H9 (cell line): ENCODE data around the gene TBC1D4. TPM values are rescaled to one million over a fixed set of nuclear protein-coding genes. Genes with fewer than 3 reads are reported as not detected.
A peak's percentile ranks its signal among the peaks of the same experiment; 100 is the strongest.

Source experiments
- DNase-seq: peaks from one replicate; pipeline ENCODE4 v3.0.0-alpha.2; 2017
- H2AFZ ChIP-seq: one replicate; pipeline ENCODE4 v1.6.1; 2013; ENCODE audit warnings: mild to moderate bottlenecking, low read length, control low read depth, moderate library complexity
- H2AK5ac ChIP-seq: 2 replicates; pipeline ENCODE4 v1.6.1; 2013; ENCODE audit warnings: low read length, control low read depth, mixed read lengths; ENCODE audit not compliant: insufficient read length
- H2BK120ac ChIP-seq: one replicate; pipeline ENCODE4 v1.6.1; 2013; ENCODE audit warnings: low read depth, mild to moderate bottlenecking, low read length, control low read depth, inconsistent platforms; ENCODE audit not compliant: poor library complexity, severe bottlenecking
- H2BK12ac ChIP-seq: 2 replicates; pipeline ENCODE4 v1.6.1; 2013; ENCODE audit warnings: low read length, control low read depth, mixed read lengths, low read depth; ENCODE audit not compliant: insufficient read length
- H2BK15ac ChIP-seq: 2 replicates; pipeline ENCODE4 v1.6.1; 2013; ENCODE audit warnings: low read depth, low read length, control low read depth
- H2BK20ac ChIP-seq: one replicate; pipeline ENCODE4 v1.6.1; 2013; ENCODE audit warnings: low read depth, mild to moderate bottlenecking, low read length, control low read depth, inconsistent platforms; ENCODE audit not compliant: poor library complexity, severe bottlenecking
- H2BK5ac ChIP-seq: 2 replicates; pipeline ENCODE4 v1.6.1; 2013; ENCODE audit warnings: low read length, control low read depth, mixed read lengths; ENCODE audit not compliant: insufficient read length
- H3K14ac ChIP-seq: 2 replicates; pipeline ENCODE4 v1.6.1; 2013; ENCODE audit warnings: low read length, control low read depth; ENCODE audit not compliant: insufficient read depth
- H3K18ac ChIP-seq: 2 replicates; pipeline ENCODE4 v1.6.1; 2013; ENCODE audit warnings: low read depth, mild to moderate bottlenecking, mixed read lengths, low read length, control low read depth; ENCODE audit not compliant: insufficient read length
- H3K23ac ChIP-seq: 2 replicates; pipeline ENCODE4 v1.6.1; 2013; ENCODE audit warnings: low read length, control low read depth, mixed read lengths, low read depth; ENCODE audit not compliant: insufficient read length
- H3K23me2 ChIP-seq: 2 replicates; pipeline ENCODE4 v1.6.1; 2013; ENCODE audit warnings: low read depth, mild to moderate bottlenecking, mixed read lengths, low read length, control low read depth; ENCODE audit not compliant: insufficient read length, poor library complexity, severe bottlenecking
- H3K27ac ChIP-seq: 2 replicates; pipeline ENCODE4 v1.5.1; 2013; ENCODE audit warnings: low read length, control low read depth, mixed read lengths, low read depth; ENCODE audit not compliant: insufficient read length
- H3K27me3 ChIP-seq: 2 replicates; pipeline ENCODE4 v1.6.1; 2013; ENCODE audit warnings: low read length, control low read depth, inconsistent platforms; ENCODE audit not compliant: insufficient read depth
- H3K4ac ChIP-seq: 2 replicates; pipeline ENCODE4 v1.6.1; 2013; ENCODE audit warnings: low read depth, mild to moderate bottlenecking, control low read depth, inconsistent platforms, low read length, moderate library complexity
- H3K4me1 ChIP-seq: 2 replicates; pipeline ENCODE4 v1.6.1; 2013; ENCODE audit warnings: low read length, control low read depth, inconsistent platforms; ENCODE audit not compliant: insufficient read depth
- H3K4me2 ChIP-seq: 2 replicates; pipeline ENCODE4 v1.6.1; 2013; ENCODE audit warnings: low read length, control low read depth, mixed read lengths; ENCODE audit not compliant: insufficient read length, insufficient read depth
- H3K56ac ChIP-seq: 2 replicates; pipeline ENCODE4 v1.6.1; 2013; ENCODE audit warnings: low read depth, mild to moderate bottlenecking, mixed read lengths, low read length, control low read depth; ENCODE audit not compliant: insufficient read length
- H3K79me1 ChIP-seq: 2 replicates; pipeline ENCODE4 v1.6.1; 2013; ENCODE audit warnings: low read depth, mild to moderate bottlenecking, moderate library complexity, low read length, control low read depth, inconsistent platforms; ENCODE audit not compliant: insufficient read depth, poor library complexity, severe bottlenecking
- H3K79me2 ChIP-seq: 2 replicates; pipeline ENCODE4 v1.6.1; 2013; ENCODE audit warnings: low read length, control low read depth, inconsistent platforms; ENCODE audit not compliant: insufficient read depth
- H3K9ac ChIP-seq: 2 replicates; pipeline ENCODE4 v1.6.1; 2013; ENCODE audit warnings: low read length, control low read depth, mixed read lengths; ENCODE audit not compliant: insufficient read length; ENCODE audit errors: extremely low read depth
- H3K9me3 ChIP-seq: one replicate; pipeline ENCODE4 v1.6.1; 2013; ENCODE audit warnings: low read depth, low read length, inconsistent platforms; ENCODE audit not compliant: control insufficient read depth
- H3T11ph ChIP-seq: one replicate; pipeline ENCODE4 v1.6.1; 2013; ENCODE audit warnings: mild to moderate bottlenecking, low read length, control low read depth, inconsistent platforms
- H4K20me1 ChIP-seq: one replicate; pipeline ENCODE4 v1.6.1; 2013; ENCODE audit not compliant: control insufficient read depth, insufficient read length, insufficient read depth
- H4K5ac ChIP-seq: 2 replicates; pipeline ENCODE4 v1.6.1; 2013; ENCODE audit warnings: low read depth, mild to moderate bottlenecking, mixed read lengths, low read length, control low read depth; ENCODE audit not compliant: insufficient read length
- H4K8ac ChIP-seq: replicated peaks from 2 replicates; pipeline ENCODE4 v1.6.1; 2013; ENCODE audit warnings: low read length, control low read depth, mixed read lengths, low read depth; ENCODE audit not compliant: insufficient read length
- H4K91ac ChIP-seq: 2 replicates; pipeline ENCODE4 v1.6.1; 2013; ENCODE audit warnings: low read depth, mild to moderate bottlenecking, moderate library complexity, mixed read lengths, low read length, control low read depth; ENCODE audit not compliant: insufficient read length
- H3K27ac Mint-ChIP-seq, 3 experiments: 2 replicates in 2 of 3; 3 replicates in 1 of 3; pipeline ENCODE4 v1.8.0; 2020 to 2021; ENCODE audit warnings: mixed read lengths in 3 of 3, mild to moderate bottlenecking in 1 of 3, moderate library complexity in 1 of 3
- H3K27me3 Mint-ChIP-seq: 2 replicates; pipeline ENCODE4 v1.8.0; 2021; ENCODE audit warnings: low read depth, mild to moderate bottlenecking, moderate library complexity, mixed read lengths
- H3K36me3 Mint-ChIP-seq, 3 experiments: 2 replicates in 2 of 3; 3 replicates in 1 of 3; pipeline ENCODE4 v1.8.0; 2020 to 2021; ENCODE audit warnings: low read depth in 3 of 3, mixed read lengths in 3 of 3; ENCODE audit not compliant: insufficient read depth in 1 of 3
- H3K4me1 Mint-ChIP-seq, 2 experiments: 2 replicates each; pipeline ENCODE4 v1.8.0; 2020; ENCODE audit warnings: mixed read lengths in 2 of 2
- H3K4me3 Mint-ChIP-seq, 2 experiments: 2 replicates in 1 of 2; 3 replicates in 1 of 2; pipeline ENCODE4 v1.8.0; 2020 to 2021; ENCODE audit warnings: mild to moderate bottlenecking in 2 of 2, mixed read lengths in 2 of 2, moderate library complexity in 1 of 2
- H3K9me3 Mint-ChIP-seq, 2 experiments: 2 replicates in 1 of 2; 3 replicates in 1 of 2; pipeline ENCODE4 v1.8.0; 2020; ENCODE audit warnings: mild to moderate bottlenecking in 2 of 2, mixed read lengths in 2 of 2, moderate library complexity in 1 of 2
- WGBS: extraction: QIAGEN DNeasy Blood & Tissue Kit; methylation state at CpG from one replicate; pipeline ENCODE4 v1.1.7; 2013; ENCODE audit warnings: missing lambda C conversion rate, low lambda C conversion rate, mixed read lengths; ENCODE audit not compliant: insufficient read length; ENCODE audit errors: extremely low coverage; 5-methylcytosine and 5-hydroxymethylcytosine counted together
- total RNA-seq: library from RNA; stranded (reverse); gene quantifications from 2 replicates; pipeline ENCODE4 v1.2.1, GENCODE V29; 2021
- TF ChIP-seq, protein P1 (sequence below): fragments of 200-600 bp; sonication (generic); conservative IDR thresholded peaks from 3 replicates; pipeline ENCODE4 v1.8.0; 2021; ENCODE audit warnings: antibody characterized with exemption, mild to moderate bottlenecking

Gene TBC1D4
- total RNA-seq, 1 experiment from 2014 or later, result 10.5 TPM

DNA sequence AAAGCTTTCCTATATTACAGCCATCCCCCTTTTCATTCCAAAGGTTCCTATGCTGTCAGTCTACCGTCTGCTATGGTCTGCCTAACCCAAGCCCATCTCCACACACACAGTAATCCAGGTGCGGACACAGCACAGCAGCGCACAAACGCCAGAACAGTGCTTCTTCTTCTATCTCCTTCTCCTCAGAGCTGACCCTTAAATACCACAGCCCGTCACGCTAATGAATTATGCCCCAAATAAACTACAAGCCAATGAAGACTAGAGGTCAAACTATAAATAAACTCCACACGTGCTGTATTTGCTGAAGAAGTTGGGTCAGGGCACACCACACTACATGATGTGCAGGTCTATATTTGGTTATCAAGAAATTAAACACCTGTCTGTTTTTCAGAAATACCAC lies 71.8 kb downstream of the TBC1D4 start:
- H3K4me1 Mint-ChIP-seq, result peaks cover 4 to 7% of the 10 kb centered on the region in 2 experiments; a peak in 3 of 4 replicates

More for the DNA sequence above, 71.8 kb downstream of the TBC1D4 start:
- WGBS, result no CpG with 5 or more reads among the region's 7 CpGs
- H3K27me3 ChIP-seq, result no peaks in the 10 kb centered on the region
- no peak overlapping the region for H2BK15ac ChIP-seq
- H3T11ph ChIP-seq, result no peak overlapping the region
- H3K4ac ChIP-seq, result no peak overlapping the region
- H3K27me3 Mint-ChIP-seq, result no peaks in the 10 kb centered on the region
- no peak overlapping the region for H3K18ac ChIP-seq
- H4K8ac ChIP-seq, result no peak overlapping the region
- no peak overlapping the region for H2BK5ac ChIP-seq
- no peak overlapping the region for H2AK5ac ChIP-seq
- H3K79me2 ChIP-seq, result no peaks in the 10 kb centered on the region; the same call in 1 of the 2 replicates
- no peak overlapping the region for H2BK120ac ChIP-seq
- H3K9me3 ChIP-seq, result no peaks in the 10 kb centered on the region
- H3K27ac ChIP-seq, result no peak overlapping the region
- no peak overlapping the region for H3K4me3 Mint-ChIP-seq
- H3K4me2 ChIP-seq, result no peak overlapping the region
- no peaks in the 10 kb centered on the region for H3K9me3 Mint-ChIP-seq
- TF ChIP-seq, protein P1, sequence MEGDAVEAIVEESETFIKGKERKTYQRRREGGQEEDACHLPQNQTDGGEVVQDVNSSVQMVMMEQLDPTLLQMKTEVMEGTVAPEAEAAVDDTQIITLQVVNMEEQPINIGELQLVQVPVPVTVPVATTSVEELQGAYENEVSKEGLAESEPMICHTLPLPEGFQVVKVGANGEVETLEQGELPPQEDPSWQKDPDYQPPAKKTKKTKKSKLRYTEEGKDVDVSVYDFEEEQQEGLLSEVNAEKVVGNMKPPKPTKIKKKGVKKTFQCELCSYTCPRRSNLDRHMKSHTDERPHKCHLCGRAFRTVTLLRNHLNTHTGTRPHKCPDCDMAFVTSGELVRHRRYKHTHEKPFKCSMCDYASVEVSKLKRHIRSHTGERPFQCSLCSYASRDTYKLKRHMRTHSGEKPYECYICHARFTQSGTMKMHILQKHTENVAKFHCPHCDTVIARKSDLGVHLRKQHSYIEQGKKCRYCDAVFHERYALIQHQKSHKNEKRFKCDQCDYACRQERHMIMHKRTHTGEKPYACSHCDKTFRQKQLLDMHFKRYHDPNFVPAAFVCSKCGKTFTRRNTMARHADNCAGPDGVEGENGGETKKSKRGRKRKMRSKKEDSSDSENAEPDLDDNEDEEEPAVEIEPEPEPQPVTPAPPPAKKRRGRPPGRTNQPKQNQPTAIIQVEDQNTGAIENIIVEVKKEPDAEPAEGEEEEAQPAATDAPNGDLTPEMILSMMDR, result no peak
- peaks cover 6% of the 10 kb centered on the region for H3K79me1 ChIP-seq
- no peak overlapping the region for H4K5ac ChIP-seq
- H3K4me1 ChIP-seq, result no peaks in the 10 kb centered on the region
- DNase-seq, result no peak
- H2BK20ac ChIP-seq, result no peak overlapping the region
- H3K23ac ChIP-seq, result no peak overlapping the region
- H4K91ac ChIP-seq, result no peak overlapping the region
- H3K56ac ChIP-seq, result no peak overlapping the region
- H4K20me1 ChIP-seq, result no peaks in the 10 kb centered on the region
- H3K9ac ChIP-seq, result no peak overlapping the region
- H3K36me3 Mint-ChIP-seq, result no peaks in the 10 kb centered on the region; a peak in 1 of 7 replicates
- no peak overlapping the region for H3K14ac ChIP-seq
- H2BK12ac ChIP-seq, result no peak overlapping the region
- peak overlapping the region in 1 of 3 experiments; percentile 73; a peak in 1 of 7 replicates for H3K27ac Mint-ChIP-seq
- no peak overlapping the region for H2AFZ ChIP-seq
- no peaks in the 10 kb centered on the region for H3K23me2 ChIP-seq
